Loucy (cell line): ENCODE results near the gene BPIFB1.

Source experiments
- EZH2phosphoT487 ChIP-seq: fragments of 200-600 bp; IDR thresholded peaks from 2 replicates; pipeline ENCODE4 v1.6.1; 2018; ENCODE audit warnings: antibody characterized with exemption, mild to moderate bottlenecking, moderate library complexity, borderline replicate concordance
- TF ChIP-seq, protein P1 (sequence below): fragments of 200-600 bp; sonication (generic); conservative IDR thresholded peaks from 2 replicates; pipeline ENCODE4 v1.5.1; 2014; ENCODE audit warnings: mild to moderate bottlenecking, antibody characterized with exemption, low read length

DNA sequence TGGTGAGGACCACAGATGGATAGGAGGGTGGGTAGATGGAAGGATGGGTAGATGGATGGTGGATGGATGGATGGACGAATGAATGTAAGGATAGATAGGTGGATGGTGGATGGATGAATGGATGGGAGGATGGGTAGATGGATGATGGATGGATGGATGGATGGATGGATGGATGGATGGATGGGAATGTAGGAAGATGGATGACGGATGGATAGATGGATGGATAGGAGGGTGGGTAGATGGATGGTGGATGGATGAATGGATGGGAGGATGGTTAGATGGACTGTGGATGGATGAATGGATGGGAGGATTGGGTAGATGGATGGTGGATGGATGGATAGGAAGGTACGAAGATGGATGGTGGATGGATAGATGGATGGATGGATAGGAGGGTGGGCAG lies 51.1 kb downstream of the BPIFB1 start:
- TF ChIP-seq, protein P1, sequence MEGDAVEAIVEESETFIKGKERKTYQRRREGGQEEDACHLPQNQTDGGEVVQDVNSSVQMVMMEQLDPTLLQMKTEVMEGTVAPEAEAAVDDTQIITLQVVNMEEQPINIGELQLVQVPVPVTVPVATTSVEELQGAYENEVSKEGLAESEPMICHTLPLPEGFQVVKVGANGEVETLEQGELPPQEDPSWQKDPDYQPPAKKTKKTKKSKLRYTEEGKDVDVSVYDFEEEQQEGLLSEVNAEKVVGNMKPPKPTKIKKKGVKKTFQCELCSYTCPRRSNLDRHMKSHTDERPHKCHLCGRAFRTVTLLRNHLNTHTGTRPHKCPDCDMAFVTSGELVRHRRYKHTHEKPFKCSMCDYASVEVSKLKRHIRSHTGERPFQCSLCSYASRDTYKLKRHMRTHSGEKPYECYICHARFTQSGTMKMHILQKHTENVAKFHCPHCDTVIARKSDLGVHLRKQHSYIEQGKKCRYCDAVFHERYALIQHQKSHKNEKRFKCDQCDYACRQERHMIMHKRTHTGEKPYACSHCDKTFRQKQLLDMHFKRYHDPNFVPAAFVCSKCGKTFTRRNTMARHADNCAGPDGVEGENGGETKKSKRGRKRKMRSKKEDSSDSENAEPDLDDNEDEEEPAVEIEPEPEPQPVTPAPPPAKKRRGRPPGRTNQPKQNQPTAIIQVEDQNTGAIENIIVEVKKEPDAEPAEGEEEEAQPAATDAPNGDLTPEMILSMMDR = no peak
- TF ChIP-seq EZH2phosphoT487 = no peak
